Esophagus muscularis mucosa (tissue), 4 donors: Measurements from ENCODE around the gene TREML1. TPM values are rescaled to one million over a fixed set of nuclear protein-coding genes. Genes with fewer than 3 reads are reported as not detected.
"Not testable (repeated sequence)": the region's sequence is repeated elsewhere in the genome, so short reads cannot be mapped to it uniquely, and the experiment has no call there.

Experiments used
- DNase-seq: peaks from one replicate; pipeline ENCODE4 v3.0.0-alpha.2; 2017; ENCODE audit errors: extremely low spot score
- H3K27ac ChIP-seq, 4 donors: fragments of 200-600 bp; sonication (generic); replicated peaks in 1 of 4; 1 replicate in 3 of 4; 2 replicates in 1 of 4; pipeline ENCODE4 v1.5.1; 2016 to 2019; ENCODE audit warnings: mild to moderate bottlenecking in 1 of 4
- H3K27me3 ChIP-seq, 4 donors: fragments of 200-600 bp; sonication (generic); one replicate each; pipeline versions ENCODE4 v1.5.1 to v1.6.0; 2016 to 2019
- H3K36me3 ChIP-seq, 4 donors: fragments of 200-600 bp; sonication (generic); one replicate each; pipeline ENCODE4 v1.5.1; 2016 to 2019
- H3K4me1 ChIP-seq, 4 donors: fragments of 200-600 bp; sonication (generic); one replicate each; pipeline ENCODE4 v1.5.1; 2016 to 2019
- H3K4me3 ChIP-seq, 4 donors: fragments of 200-600 bp; sonication (generic); 1 replicate in 2 of 4; 2 replicates in 2 of 4; pipeline ENCODE4 v1.5.1; 2016 to 2019; ENCODE audit warnings: mild to moderate bottlenecking in 4 of 4, moderate library complexity in 1 of 4
- H3K9me3 ChIP-seq, 4 donors: fragments of 200-600 bp; sonication (generic); 1 replicate in 3 of 4; 2 replicates in 1 of 4; pipeline ENCODE4 v1.5.1; 2016 to 2019
- CTCF ChIP-seq, 3 experiments: fragments of 200-600 bp in 2 of 3; fragments of 450-650 bp in 1 of 3; sonication (generic) in 2 of 3; IDR thresholded peaks; one replicate each; pipeline ENCODE4 v1.5.1; 2017 to 2019; ENCODE audit warnings: antibody characterized with exemption in 3 of 3, mild to moderate bottlenecking in 2 of 3, moderate library complexity in 1 of 3
- EP300 ChIP-seq: sonication (generic); formaldehyde crosslinking; IDR thresholded peaks from one replicate; pipeline ENCODE4 v1.6.1; 2017; ENCODE audit warnings: antibody characterized with exemption
- POLR2A ChIP-seq: fragments of 450-650 bp; IDR thresholded peaks from one replicate; pipeline ENCODE4 v1.6.1; 2017; ENCODE audit warnings: antibody characterized with exemption, moderate library complexity, mild to moderate bottlenecking, low read depth
- POLR2AphosphoS5 ChIP-seq, 2 donors: sonication (generic); formaldehyde crosslinking; IDR thresholded peaks; one replicate each; pipeline ENCODE4 v1.6.1; 2017; ENCODE audit warnings: antibody characterized with exemption in 2 of 2
- WGBS: methylation state at CpG from one replicate; pipeline ENCODE4 v1.1.5; 2018; 5-methylcytosine and 5-hydroxymethylcytosine counted together
- intact Hi-C: fragments of 100-400 bp; cut with DNase I; formaldehyde crosslinking; loops from one replicate; pipeline ENCODE4 v1.15.1; 2023
- total RNA-seq, 4 donors: library from RNA; depleted of rRNA; stranded (reverse); fragments of >200 nt; gene quantifications; one replicate each; pipeline versions ENCODE4 v1.1.0 to v1.2.1, GENCODE V29; 2016

TREML1 gene
- total RNA-seq, 4 donors from 2014 or later, result 0.32 TPM; not detected in 3

DNA sequence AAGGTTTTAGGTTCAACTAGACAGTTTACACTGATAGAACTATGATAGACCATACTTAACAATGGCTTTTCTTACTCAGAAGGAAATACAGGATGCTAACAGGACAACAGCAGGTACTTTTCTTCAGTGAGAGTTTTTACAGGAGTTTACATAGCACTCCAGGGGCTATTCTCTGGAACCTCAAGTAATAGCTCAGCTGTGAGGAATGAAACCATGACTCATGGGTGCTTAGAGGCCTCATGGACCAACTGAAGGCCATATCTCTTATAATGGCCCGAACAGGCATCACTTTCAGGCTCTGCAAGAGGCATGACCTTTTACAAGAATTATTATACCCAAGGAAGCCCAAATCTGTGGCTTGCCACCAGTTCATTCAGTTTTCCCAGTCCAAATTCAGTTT, 31.8 kb downstream of the TREML1 start:
- Histone ChIP-seq H3K4me1 (no peaks in the 10 kb centered on the region), H3K9me3 (no peaks in the 10 kb centered on the region), H3K27me3 (no peaks in the 10 kb centered on the region), H3K4me3 (no peak overlapping the region), H3K27ac (no peak overlapping the region), H3K36me3 (peaks cover 0 to 21% (median 2%) of the 10 kb centered on the region in 4 donors)
- no peak for TF ChIP-seq POLR2A
- TF ChIP-seq CTCF (IDR thresholded peaks at IDR 0.05), result no peak
- no peak for TF ChIP-seq EP300
- TF ChIP-seq POLR2AphosphoS5 (IDR thresholded peaks at IDR 0.05), result no peak
- no peak for DNase-seq
- intact Hi-C loops, result no loop called here
- WGBS, result 100% methylated on average over 1 of the region's 1 CpG

DNA sequence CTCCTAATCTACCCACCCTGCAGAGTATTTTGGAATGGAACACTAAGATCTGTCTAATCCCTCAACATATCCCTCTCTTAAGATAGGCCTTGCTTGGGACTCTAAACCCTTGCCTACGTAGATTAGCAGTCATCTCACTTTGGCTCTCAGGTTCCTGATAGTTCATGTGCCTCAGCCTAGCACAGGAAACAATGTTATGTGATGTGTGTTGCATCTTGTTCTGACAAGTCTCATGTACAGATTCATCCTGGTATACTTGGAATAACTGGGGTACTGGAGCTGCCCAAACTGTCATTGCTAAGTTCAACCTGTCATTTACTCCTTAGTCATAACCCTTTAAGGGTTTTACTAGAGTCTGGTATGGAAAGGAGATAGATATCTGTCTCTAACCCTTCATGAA, 34.1 kb downstream of the TREML1 start:
- H3K27ac ChIP-seq, result no peak overlapping the region
- H3K36me3 ChIP-seq, result peaks cover 0 to 24% (median 2%) of the 10 kb centered on the region in 4 donors
- no peak overlapping the region for H3K4me3 ChIP-seq
- no peaks in the 10 kb centered on the region for H3K27me3 ChIP-seq
- no peaks in the 10 kb centered on the region for H3K9me3 ChIP-seq
- WGBS, result 95% methylated on average over 1 of the region's 1 CpG
- TF ChIP-seq EP300, result no peak
- DNase-seq, result no peak
- intact Hi-C loops, result no loop called here
- H3K4me1 ChIP-seq, result no peaks in the 10 kb centered on the region

GRCh38 chr6:41119508-41119907, 34.6 kb downstream of the TREML1 start:
- Histone ChIP-seq H3K36me3 (peaks cover 0 to 24% (median 1%) of the 10 kb centered on the region in 4 donors), H3K4me1 (no peaks in the 10 kb centered on the region), H3K27ac (no peak overlapping the region), H3K27me3 (no peaks in the 10 kb centered on the region), H3K9me3 (no peaks in the 10 kb centered on the region), H3K4me3 (no peak overlapping the region)
- 70% methylated on average over 1 of the region's 1 CpG for WGBS
- TF ChIP-seq POLR2AphosphoS5 (IDR thresholded peaks at IDR 0.05), result no peak
- no peak for DNase-seq
- intact Hi-C loops, result no loop called here

DNA sequence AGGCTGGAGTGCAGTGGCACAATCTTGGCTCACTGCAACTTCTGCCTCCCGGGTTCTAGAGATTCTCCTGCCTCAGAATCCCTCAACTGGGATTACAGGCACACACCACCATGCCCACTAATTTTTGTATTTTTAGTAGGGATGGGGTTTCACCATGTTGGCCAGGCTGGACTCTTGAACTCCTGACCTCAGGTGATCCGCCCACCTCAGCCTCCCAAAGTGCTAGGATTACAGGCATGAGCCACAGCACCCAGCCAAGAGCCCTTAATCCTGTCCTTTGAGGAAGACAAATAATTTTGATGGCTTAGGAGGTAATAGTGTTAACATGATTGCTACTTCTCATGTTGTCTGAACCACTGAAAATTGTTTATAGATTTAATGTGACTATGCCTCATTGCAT, 39.1 kb downstream of the TREML1 start:
- H3K27ac ChIP-seq, DNase-seq, H3K27me3 ChIP-seq, H3K4me3 ChIP-seq, H3K9me3 ChIP-seq, H3K4me1 ChIP-seq, intact Hi-C loops: not testable (repeated sequence)
- peaks cover 0 to 13% (median 0%) of the 10 kb centered on the region in 4 donors for H3K36me3 ChIP-seq
- WGBS, result 100% methylated on average over 2 of the region's 2 CpGs

DNA sequence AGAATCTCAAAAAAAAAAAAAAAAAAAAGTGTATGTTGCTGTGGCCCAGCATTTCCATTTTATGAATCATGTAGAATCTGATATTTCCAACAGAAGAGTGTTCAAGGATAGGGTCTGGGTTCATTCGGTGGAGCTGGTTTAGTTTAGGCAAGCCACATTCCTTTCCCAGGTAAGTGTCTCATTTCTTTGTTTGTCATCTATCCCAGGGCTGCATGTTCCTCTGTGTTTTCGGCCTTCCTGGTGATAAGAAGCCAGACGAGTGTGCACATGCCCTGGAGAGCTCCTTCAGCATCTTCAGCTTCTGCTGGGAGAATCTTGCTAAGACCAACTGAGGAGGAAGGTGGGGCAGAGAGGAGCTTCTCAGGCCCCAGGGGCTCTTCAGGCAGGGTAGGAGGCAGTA, 43.1 kb downstream of the TREML1 start:
- H3K9me3 ChIP-seq, result no peaks in the 10 kb centered on the region
- no peak overlapping the region for H3K27ac ChIP-seq
- H3K4me3 ChIP-seq, result no peak overlapping the region
- 91% methylated on average over 3 of the region's 3 CpGs for WGBS
- DNase-seq, result no peak
- no peaks in the 10 kb centered on the region for H3K4me1 ChIP-seq
- H3K27me3 ChIP-seq, result no peaks in the 10 kb centered on the region
- TF ChIP-seq POLR2A, result no peak
- no peak for TF ChIP-seq EP300
- no peak for TF ChIP-seq POLR2AphosphoS5 (IDR thresholded peaks at IDR 0.05)
- no peak for TF ChIP-seq CTCF (IDR thresholded peaks at IDR 0.05)
- intact Hi-C loops, result no loop called here
- H3K36me3 ChIP-seq, result peaks cover 0 to 12% (median 0%) of the 10 kb centered on the region in 4 donors

GRCh38 chr6:41103847-41104246, 50.3 kb downstream of the TREML1 start:
- no peak overlapping the region for H3K27ac ChIP-seq
- no peak for DNase-seq
- no peak overlapping the region for H3K4me3 ChIP-seq
- TF ChIP-seq CTCF (IDR thresholded peaks at IDR 0.05) (no peak), POLR2AphosphoS5 (IDR thresholded peaks at IDR 0.05) (no peak), EP300 (no peak), POLR2A (no peak)
- peaks cover 1 to 19% (median 16%) of the 10 kb centered on the region in 4 donors for H3K36me3 ChIP-seq
- intact Hi-C loops, result no loop called here
- H3K27me3 ChIP-seq, result no peaks in the 10 kb centered on the region
- WGBS, result 97% methylated on average over 3 of the region's 3 CpGs
- H3K4me1 ChIP-seq, result no peaks in the 10 kb centered on the region
- H3K9me3 ChIP-seq, result no peaks in the 10 kb centered on the region
